Prostate gland (tissue), 2 donors: ENCODE data around the gene DPPA3. TPM values are rescaled to one million over a fixed set of nuclear protein-coding genes. Genes with fewer than 3 reads are reported as not detected.

Source experiments
- DNase-seq: peaks from one replicate; pipeline ENCODE4 v3.0.0-alpha.2; 2019; ENCODE audit warnings: low spot score
- H3K27ac ChIP-seq, 2 donors: fragments of 200-600 bp; sonication (generic); 2 replicates each; pipeline ENCODE4 v1.5.1; 2017 to 2019
- H3K27me3 ChIP-seq: fragments of 200-600 bp; sonication (generic); replicated peaks from 2 replicates; pipeline ENCODE4 v1.5.1; 2019; ENCODE audit not compliant: insufficient read depth
- H3K36me3 ChIP-seq, 2 donors: fragments of 200-600 bp; sonication (generic); 1 replicate in 1 of 2; 2 replicates in 1 of 2; pipeline versions ENCODE4 v1.5.1 to v1.8.1; 2017 to 2019
- H3K4me1 ChIP-seq: fragments of 200-600 bp; sonication (generic); replicated peaks from 2 replicates; pipeline ENCODE4 v1.5.1; 2019
- H3K4me3 ChIP-seq, 2 donors: fragments of 200-600 bp; sonication (generic); 2 replicates each; pipeline ENCODE4 v1.5.1; 2017 to 2019
- H3K9me3 ChIP-seq: fragments of 200-600 bp; sonication (generic); 2 replicates; pipeline ENCODE4 v1.5.1; 2017
- POLR2A ChIP-seq: fragments of 450-650 bp; IDR thresholded peaks from one replicate; pipeline ENCODE4 v1.6.1; 2016; ENCODE audit warnings: antibody characterized with exemption, mild to moderate bottlenecking
- POLR2AphosphoS5 ChIP-seq: sonication (generic); formaldehyde crosslinking; IDR thresholded peaks from one replicate; pipeline ENCODE4 v1.6.1; 2017; ENCODE audit warnings: antibody characterized with exemption
- WGBS: methylation state at CpG from one replicate; pipeline ENCODE4 v1.1.5; 2018; 5-methylcytosine and 5-hydroxymethylcytosine counted together
- intact Hi-C: fragments of 100-400 bp; cut with DNase I; formaldehyde crosslinking; loops from one replicate; pipeline ENCODE4 v1.14.2; 2022
- total RNA-seq, 2 donors: library from RNA; depleted of rRNA; stranded (reverse); fragments of >200 nt; gene quantifications; one replicate each; pipeline ENCODE4 v1.1.0, GENCODE V29; 2016
- TF ChIP-seq, protein P1 (sequence below), 4 experiments: fragments of 200-600 bp in 2 of 4; fragments of 450-650 bp in 2 of 4; sonication (generic) in 2 of 4; IDR thresholded peaks; 1 replicate in 3 of 4; 2 replicates in 1 of 4; pipeline ENCODE4 v1.5.1; 2016 to 2019; ENCODE audit warnings: antibody characterized with exemption in 4 of 4, mild to moderate bottlenecking in 2 of 4, moderate library complexity in 2 of 4

The DPPA3 gene
- total RNA-seq, 2 donors from 2014 or later: 1.8 TPM; not detected in 1

- intact Hi-C loops: no loop called here
- Histone ChIP-seq H3K9me3 (no peaks in the 10 kb centered on the region), H3K27ac (no peak overlapping the region), H3K27me3 (no peaks in the 10 kb centered on the region), H3K4me3 (no peak overlapping the region), H3K36me3 (no peaks in the 10 kb centered on the region), H3K4me1 (no peaks in the 10 kb centered on the region)
- TF ChIP-seq, protein P1, sequence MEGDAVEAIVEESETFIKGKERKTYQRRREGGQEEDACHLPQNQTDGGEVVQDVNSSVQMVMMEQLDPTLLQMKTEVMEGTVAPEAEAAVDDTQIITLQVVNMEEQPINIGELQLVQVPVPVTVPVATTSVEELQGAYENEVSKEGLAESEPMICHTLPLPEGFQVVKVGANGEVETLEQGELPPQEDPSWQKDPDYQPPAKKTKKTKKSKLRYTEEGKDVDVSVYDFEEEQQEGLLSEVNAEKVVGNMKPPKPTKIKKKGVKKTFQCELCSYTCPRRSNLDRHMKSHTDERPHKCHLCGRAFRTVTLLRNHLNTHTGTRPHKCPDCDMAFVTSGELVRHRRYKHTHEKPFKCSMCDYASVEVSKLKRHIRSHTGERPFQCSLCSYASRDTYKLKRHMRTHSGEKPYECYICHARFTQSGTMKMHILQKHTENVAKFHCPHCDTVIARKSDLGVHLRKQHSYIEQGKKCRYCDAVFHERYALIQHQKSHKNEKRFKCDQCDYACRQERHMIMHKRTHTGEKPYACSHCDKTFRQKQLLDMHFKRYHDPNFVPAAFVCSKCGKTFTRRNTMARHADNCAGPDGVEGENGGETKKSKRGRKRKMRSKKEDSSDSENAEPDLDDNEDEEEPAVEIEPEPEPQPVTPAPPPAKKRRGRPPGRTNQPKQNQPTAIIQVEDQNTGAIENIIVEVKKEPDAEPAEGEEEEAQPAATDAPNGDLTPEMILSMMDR (IDR thresholded peaks at IDR 0.05): no peak
- TF ChIP-seq POLR2A (no peak), POLR2AphosphoS5 (no peak)
- 49% methylated on average over 2 of the region's 2 CpGs for WGBS
- DNase-seq: no peak
Observed at GRCh38 chr12:7756993-7757392, 45.8 kb downstream of the DPPA3 start.

DNA sequence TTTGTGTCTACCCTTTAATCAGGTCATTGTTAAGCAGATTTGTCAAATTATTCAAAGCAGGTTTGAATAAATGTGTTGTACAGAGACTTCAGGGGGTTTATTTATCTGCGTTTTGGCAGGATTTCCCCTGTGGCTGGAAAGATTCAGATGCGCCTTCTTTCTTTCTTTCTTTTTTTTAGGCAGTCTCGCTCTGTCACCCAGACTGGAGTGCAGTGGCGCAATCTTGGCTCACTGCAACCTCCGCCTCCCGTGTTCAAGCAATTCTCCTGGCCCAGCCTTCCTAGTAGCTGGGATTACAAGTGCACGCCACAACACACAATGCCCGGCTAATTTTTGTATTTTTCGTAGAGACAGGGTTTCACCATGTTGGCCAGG, 47.5 kb downstream of the DPPA3 start:
- H3K9me3 ChIP-seq: no peaks in the 10 kb centered on the region
- no peaks in the 10 kb centered on the region for H3K4me1 ChIP-seq
- WGBS: 58% methylated on average over 9 of the region's 9 CpGs
- H3K4me3 ChIP-seq: no peak overlapping the region
- no peaks in the 10 kb centered on the region for H3K36me3 ChIP-seq
- no peak for DNase-seq
- no peak overlapping the region for H3K27ac ChIP-seq
- TF ChIP-seq POLR2A: no peak
- TF ChIP-seq, protein P1 (IDR thresholded peaks at IDR 0.05): no peak
- TF ChIP-seq POLR2AphosphoS5: no peak
- no peaks in the 10 kb centered on the region for H3K27me3 ChIP-seq
- intact Hi-C loops: no loop called here

Other genes with a start within 250 kb of the DPPA3 start
- 10 to 100 TPM; 10.6 to 65.0 TPM for gene CD163, start 207.7 kb upstream of the DPPA3 start, total RNA-seq
- gene APOBEC1, start 45.5 kb upstream of the DPPA3 start, total RNA-seq: not detected
- not detected for gene GDF3, start 15.7 kb upstream of the DPPA3 start, total RNA-seq
- 1 to 10 TPM in 1 of 2 donors, not detected in 1; 1.3 TPM for gene CLEC4C, start 35.9 kb downstream of the DPPA3 start, total RNA-seq
- not detected for gene NANOGNB, start 53.8 kb downstream of the DPPA3 start, total RNA-seq
- gene NANOG, start 78.0 kb downstream of the DPPA3 start, total RNA-seq: under 1 TPM; 0.05 to 0.23 TPM
- 10 to 100 TPM in 1 of 2 donors, not detected in 1; 10.7 TPM for gene SLC2A14, start 161.5 kb downstream of the DPPA3 start, total RNA-seq
- 10 to 100 TPM in 1 of 2 donors, 1 to 10 TPM in 1; 4.1 to 21.2 TPM for gene SLC2A3, start 224.8 kb downstream of the DPPA3 start, total RNA-seq